Astrocyte of the spinal cord (primary cell): ENCODE measurements around the gene BAAT.

ENCODE experiments used
- DNase-seq: peaks from one replicate; pipeline ENCODE4 v3.0.0; 2011; ENCODE audit warnings: low read depth, low spot score
- H3K4me3 ChIP-seq: 2 replicates; pipeline ENCODE4 v1.5.1; 2011; ENCODE audit warnings: low read depth, mild to moderate bottlenecking, low read length, moderate library complexity
- in situ Hi-C: cut with HindIII; loops from 2 replicates; pipeline ENCODE4 v1.10.0; 2017; ENCODE audit warnings: low sequenced_read_pairs
- TF ChIP-seq, protein P1 (sequence below): IDR thresholded peaks from 2 replicates; pipeline ENCODE4 v1.5.1; 2012; ENCODE audit warnings: low read depth, mild to moderate bottlenecking, low read length, inconsistent platforms

Gene BAAT

GRCh38 chr9:101356619-101357018 is 28.2 kb downstream of the BAAT start:
- H3K4me3 ChIP-seq, result no peak overlapping the region
- in situ Hi-C loops, result no loop called here
- TF ChIP-seq, protein P1, sequence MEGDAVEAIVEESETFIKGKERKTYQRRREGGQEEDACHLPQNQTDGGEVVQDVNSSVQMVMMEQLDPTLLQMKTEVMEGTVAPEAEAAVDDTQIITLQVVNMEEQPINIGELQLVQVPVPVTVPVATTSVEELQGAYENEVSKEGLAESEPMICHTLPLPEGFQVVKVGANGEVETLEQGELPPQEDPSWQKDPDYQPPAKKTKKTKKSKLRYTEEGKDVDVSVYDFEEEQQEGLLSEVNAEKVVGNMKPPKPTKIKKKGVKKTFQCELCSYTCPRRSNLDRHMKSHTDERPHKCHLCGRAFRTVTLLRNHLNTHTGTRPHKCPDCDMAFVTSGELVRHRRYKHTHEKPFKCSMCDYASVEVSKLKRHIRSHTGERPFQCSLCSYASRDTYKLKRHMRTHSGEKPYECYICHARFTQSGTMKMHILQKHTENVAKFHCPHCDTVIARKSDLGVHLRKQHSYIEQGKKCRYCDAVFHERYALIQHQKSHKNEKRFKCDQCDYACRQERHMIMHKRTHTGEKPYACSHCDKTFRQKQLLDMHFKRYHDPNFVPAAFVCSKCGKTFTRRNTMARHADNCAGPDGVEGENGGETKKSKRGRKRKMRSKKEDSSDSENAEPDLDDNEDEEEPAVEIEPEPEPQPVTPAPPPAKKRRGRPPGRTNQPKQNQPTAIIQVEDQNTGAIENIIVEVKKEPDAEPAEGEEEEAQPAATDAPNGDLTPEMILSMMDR, result no peak
- no peak for DNase-seq

- no peak for DNase-seq
- TF ChIP-seq, protein P1, result no peak
- in situ Hi-C loops, result no loop called here
- H3K4me3 ChIP-seq, result no peak overlapping the region
Measured at GRCh38 chr9:101354765-101355708, 29.8 kb downstream of the BAAT start.

DNA sequence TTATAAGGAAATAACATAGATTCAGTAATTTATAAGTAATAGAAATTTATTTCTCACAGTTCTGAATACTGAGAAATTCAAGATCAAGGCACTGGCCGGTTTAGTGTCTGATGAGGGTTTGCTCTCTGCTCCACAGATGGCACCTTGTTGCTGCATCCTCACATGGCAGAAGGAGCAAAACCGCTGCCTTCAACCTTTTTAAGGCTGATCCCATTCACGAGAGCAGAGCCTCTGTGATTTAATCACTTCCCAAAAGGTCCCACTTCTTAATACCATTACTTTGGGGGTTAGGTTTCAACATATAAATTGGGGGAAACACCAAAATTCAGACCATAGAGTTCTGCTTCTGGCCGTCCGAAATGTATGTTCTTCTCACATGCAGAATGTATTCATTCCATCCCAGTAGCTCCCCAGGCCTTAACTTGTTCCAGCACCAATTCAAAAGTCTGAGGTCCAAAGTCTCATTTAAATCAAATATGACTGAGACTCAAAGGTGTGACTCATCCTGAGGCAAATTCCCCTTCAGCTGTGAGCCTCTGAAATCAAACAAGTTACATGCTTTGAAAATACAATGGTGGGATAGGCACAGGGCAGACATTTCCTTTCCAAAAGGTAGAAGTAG is 30.6 kb downstream of the BAAT start:
- no peak for DNase-seq
- TF ChIP-seq, protein P1, result no peak
- in situ Hi-C loops, result no loop called here
- no peak overlapping the region for H3K4me3 ChIP-seq

DNA sequence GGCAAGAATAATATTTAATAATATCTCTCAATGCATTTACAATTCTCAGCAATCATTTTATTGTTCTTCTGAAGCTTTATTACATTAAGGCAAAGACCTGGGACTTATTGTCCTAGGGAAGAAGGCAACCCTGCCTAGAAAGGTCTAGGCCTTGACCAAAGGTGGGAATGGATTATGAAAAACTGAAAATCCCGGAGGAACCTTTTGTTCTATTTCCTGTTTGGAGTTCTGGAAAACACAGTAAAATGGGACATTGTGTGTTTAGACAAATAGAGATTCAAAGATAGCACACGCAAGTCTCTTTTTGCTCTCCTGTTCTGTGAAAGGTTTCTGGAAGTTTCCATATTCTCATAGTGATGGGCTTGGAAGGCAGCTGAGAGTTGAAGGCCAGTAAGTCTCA is 31.1 kb downstream of the BAAT start:
- TF ChIP-seq, protein P1, result no peak
- in situ Hi-C loops, result no loop called here

GRCh38 chr9:101352892-101353463 is 31.8 kb downstream of the BAAT start:
- TF ChIP-seq, protein P1, result no peak
- in situ Hi-C loops, result no loop called here
- no peak overlapping the region for H3K4me3 ChIP-seq
- DNase-seq, result no peak

More for the DNA sequence above, 31.1 kb downstream of the BAAT start:
- no peak for DNase-seq
- H3K4me3 ChIP-seq, result no peak overlapping the region

DNA sequence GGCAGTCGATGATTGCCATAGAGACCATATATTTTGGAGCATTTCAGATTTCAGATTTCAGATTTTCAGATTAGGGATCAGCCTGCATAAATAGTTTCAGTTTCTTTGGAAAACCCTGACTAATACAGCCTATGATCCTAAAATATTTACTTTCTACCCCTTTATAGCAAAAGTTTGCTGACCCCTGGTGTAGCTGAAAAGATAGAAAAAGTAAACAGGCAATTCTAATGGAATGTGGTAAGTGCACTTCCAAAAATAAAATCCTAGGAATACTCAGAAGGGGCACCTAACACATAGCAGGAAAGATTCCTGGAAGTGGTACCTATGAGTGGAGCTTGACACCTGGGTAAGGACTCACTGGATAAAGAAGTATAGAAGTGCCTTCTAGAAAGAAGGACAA is 34.5 kb downstream of the BAAT start:
- no peak for DNase-seq
- TF ChIP-seq, protein P1, result no peak
- in situ Hi-C loops, result no loop called here
- no peak overlapping the region for H3K4me3 ChIP-seq
